PFSK-1 (cell line): ENCODE results near the gene MCMBP.

Experiments
- FOXP2 ChIP-seq: optimal IDR thresholded peaks from 2 replicates; pipeline ENCODE3; 2011; ENCODE audit warnings: borderline replicate concordance, control low read depth, inconsistent platforms; ENCODE audit not compliant: insufficient read depth; ENCODE audit errors: extremely low read length, extremely low read depth
- POLR2AphosphoS5 ChIP-seq: IDR thresholded peaks from 2 replicates; pipeline ENCODE4 v1.6.1; 2012; ENCODE audit warnings: low read depth, mild to moderate bottlenecking, control low read depth, low read length, moderate library complexity
- SIN3A ChIP-seq: IDR thresholded peaks from 2 replicates; pipeline ENCODE4 v1.6.1; 2012; ENCODE audit warnings: mild to moderate bottlenecking, low read length, moderate library complexity, borderline replicate concordance; ENCODE audit not compliant: insufficient read depth
- TAF1 ChIP-seq: IDR thresholded peaks from 2 replicates; pipeline ENCODE4 v1.6.1; 2012; ENCODE audit warnings: low read length, control low read depth, borderline replicate concordance; ENCODE audit not compliant: insufficient read depth
- TF ChIP-seq, protein P1 (sequence below), 2 experiments: IDR thresholded peaks; 2 replicates each; pipeline versions ENCODE4 v1.6.1 to v1.8.0; 2011 to 2012; ENCODE audit warnings: low read depth in 2 of 2, low read length in 2 of 2, control low read depth in 1 of 2, inconsistent platforms in 1 of 2, mild to moderate bottlenecking in 1 of 2, moderate library complexity in 1 of 2; ENCODE audit not compliant: insufficient read depth in 1 of 2

The MCMBP gene

DNA sequence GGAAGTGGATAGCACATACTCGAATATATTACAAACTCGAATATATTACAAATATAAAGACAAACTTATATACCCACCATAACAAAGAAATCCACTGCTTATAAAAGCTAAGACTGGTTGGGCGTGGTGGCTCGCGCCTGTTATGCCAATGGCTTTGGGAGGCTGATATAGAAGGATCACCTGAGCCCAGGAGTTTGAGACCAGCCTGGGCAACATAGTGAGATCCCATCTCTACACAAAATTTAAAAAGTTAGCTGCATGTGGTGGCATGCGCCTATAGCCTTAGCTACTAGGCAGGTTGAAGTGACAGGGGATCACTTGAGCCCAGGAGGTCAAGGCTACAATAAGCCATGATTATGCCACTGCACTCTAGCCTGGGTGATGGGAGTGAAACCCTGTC is 20.4 kb downstream of the MCMBP start:
- TF ChIP-seq FOXP2 (no peak), TAF1 (no peak), POLR2AphosphoS5 (no peak), SIN3A (no peak)
- TF ChIP-seq, protein P1, sequence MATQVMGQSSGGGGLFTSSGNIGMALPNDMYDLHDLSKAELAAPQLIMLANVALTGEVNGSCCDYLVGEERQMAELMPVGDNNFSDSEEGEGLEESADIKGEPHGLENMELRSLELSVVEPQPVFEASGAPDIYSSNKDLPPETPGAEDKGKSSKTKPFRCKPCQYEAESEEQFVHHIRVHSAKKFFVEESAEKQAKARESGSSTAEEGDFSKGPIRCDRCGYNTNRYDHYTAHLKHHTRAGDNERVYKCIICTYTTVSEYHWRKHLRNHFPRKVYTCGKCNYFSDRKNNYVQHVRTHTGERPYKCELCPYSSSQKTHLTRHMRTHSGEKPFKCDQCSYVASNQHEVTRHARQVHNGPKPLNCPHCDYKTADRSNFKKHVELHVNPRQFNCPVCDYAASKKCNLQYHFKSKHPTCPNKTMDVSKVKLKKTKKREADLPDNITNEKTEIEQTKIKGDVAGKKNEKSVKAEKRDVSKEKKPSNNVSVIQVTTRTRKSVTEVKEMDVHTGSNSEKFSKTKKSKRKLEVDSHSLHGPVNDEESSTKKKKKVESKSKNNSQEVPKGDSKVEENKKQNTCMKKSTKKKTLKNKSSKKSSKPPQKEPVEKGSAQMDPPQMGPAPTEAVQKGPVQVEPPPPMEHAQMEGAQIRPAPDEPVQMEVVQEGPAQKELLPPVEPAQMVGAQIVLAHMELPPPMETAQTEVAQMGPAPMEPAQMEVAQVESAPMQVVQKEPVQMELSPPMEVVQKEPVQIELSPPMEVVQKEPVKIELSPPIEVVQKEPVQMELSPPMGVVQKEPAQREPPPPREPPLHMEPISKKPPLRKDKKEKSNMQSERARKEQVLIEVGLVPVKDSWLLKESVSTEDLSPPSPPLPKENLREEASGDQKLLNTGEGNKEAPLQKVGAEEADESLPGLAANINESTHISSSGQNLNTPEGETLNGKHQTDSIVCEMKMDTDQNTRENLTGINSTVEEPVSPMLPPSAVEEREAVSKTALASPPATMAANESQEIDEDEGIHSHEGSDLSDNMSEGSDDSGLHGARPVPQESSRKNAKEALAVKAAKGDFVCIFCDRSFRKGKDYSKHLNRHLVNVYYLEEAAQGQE (IDR thresholded peaks at IDR 0.05; ENCODE audit: insufficient read depth in 1 of 2, low read depth in 2 of 2, low read length in 2 of 2) = no peak

DNA sequence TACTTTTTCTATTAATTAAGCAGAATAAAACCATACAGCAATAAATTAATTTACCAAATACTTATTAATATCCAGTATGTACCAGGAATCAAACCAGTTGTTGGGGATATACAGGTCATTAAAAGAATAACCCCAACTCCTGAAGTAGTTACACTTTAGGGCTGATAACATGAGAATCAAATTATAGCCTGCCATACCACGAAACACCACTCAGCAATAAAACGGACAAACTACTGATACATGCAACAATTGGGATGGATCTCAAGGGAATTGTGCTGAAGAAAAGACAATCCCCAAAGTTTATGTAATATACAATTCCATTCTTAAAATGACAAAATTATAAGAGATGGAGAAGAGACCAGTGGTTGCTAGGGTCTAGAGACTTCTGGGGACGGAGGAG is 22.7 kb downstream of the MCMBP start:
- TF ChIP-seq POLR2AphosphoS5 = no peak
- TF ChIP-seq TAF1 = no peak

DNA sequence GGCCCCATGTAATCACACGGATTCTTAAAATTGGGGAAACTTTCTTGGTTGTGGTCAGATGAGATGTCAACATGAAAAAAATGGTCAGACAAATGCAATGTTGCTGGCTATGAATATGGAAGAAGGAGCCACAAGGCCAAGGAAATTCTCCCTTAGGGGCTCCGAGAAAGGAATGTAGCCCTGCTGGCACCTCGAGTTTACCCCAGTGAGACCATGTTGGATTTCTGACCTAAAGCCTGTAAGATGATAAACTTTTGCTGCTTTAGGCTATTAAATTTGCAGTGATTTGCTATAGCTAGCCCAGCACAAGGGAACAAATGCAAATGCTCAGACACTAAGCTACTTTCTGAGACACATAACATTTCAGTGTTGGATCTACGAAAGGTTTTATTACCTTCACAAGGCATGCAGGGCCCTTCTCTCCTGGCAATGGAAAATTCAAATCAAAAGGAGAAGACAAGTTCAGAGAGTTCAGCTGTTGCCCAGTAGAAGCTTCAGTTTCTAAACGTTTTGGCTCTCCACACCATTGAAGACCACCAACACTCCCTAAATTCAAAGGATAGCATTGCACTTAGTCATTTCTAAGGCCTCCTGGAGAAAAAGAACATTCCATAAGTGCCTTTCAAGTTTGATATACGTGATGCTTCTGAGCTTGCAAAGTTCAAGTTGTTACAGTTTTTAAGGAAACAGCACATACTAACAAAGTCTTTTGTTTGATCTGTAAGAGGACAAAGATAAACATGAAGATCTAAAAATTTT is 23.4 kb downstream of the MCMBP start:
- TF ChIP-seq SIN3A (no peak), FOXP2 (no peak), TAF1 (no peak)

DNA sequence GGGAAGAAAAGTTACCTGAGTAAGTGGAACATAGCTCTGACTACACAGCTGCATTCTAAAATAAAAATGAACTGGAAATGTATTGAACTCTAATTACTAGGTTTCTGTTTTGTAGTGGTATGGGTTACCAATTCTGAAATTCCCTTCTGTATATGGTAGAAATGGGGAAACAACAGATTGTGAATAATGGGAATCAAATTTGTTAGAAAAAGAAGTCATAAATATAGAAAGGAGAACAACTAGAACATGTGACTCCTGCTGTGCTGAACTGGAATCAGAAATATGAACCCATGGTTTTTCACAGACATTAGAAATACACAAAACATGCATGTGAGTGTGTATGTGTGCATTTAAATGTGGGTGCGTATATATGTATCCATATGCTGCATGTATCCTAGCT is 27.0 kb downstream of the MCMBP start:
- TF ChIP-seq TAF1 (no peak), SIN3A (no peak), POLR2AphosphoS5 (no peak), FOXP2 (no peak)
- TF ChIP-seq, protein P1 (IDR thresholded peaks at IDR 0.05; ENCODE audit: insufficient read depth in 1 of 2, low read depth in 2 of 2, low read length in 2 of 2) = no peak

DNA sequence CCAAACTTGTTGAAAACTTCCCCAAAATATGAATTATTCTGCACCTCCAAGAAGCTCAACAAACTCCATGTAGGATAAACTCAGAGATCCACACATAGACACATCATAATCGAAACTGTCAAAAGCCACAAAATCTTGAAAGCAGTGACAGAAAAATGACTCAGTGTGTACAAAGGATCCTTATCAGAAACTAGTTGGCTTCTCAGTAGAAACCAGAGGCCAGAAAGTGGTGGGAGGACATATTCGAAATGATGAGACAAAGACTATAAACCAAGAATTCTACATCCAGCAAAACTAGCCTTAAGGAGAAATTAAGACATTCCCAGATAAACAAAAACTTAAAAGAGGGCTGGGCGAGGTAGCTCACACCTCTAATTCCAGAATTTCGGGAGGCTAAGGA is 38.5 kb downstream of the MCMBP start:
- no peak for TF ChIP-seq SIN3A
- no peak for TF ChIP-seq FOXP2
- TF ChIP-seq TAF1 = no peak
- TF ChIP-seq, protein P1 (IDR thresholded peaks at IDR 0.05; ENCODE audit: insufficient read depth in 1 of 2, low read depth in 2 of 2, low read length in 2 of 2) = no peak
- no peak for TF ChIP-seq POLR2AphosphoS5

DNA sequence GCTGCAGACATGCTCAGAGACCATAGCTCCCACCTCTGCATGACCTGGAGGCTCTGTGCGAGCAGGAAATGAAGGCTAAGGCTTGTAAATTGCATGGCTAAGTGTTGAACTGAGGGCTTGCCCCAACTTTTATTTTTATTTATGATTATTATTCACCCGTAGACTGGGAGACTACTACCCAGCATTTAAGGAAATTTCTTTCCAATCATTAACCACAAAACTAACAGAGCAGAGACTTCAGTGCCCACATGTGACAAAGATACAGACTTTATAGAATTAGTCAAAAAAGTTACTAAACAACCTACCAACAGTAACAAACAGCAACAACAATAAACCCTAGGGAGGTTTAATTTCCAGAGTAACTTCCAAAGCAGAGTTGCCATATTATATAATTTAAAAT is 39.7 kb downstream of the MCMBP start:
- TF ChIP-seq TAF1 (no peak), POLR2AphosphoS5 (no peak), SIN3A (no peak), FOXP2 (no peak)
- TF ChIP-seq, protein P1 (IDR thresholded peaks at IDR 0.05; ENCODE audit: insufficient read depth in 1 of 2, low read depth in 2 of 2, low read length in 2 of 2) = no peak
